Kidney capillary endothelial cell (primary cell): Measurements from ENCODE around the gene JUNB.
A peak's percentile ranks its signal among the peaks of the same experiment; 100 is the strongest.
"Not testable (repeated sequence)": the region's sequence is repeated elsewhere in the genome, so short reads cannot be mapped to it uniquely, and the experiment has no call there.

Experiments used
- DNase-seq: peaks from one replicate; pipeline ENCODE4 v3.0.0-alpha.2; 2018; ENCODE audit warnings: low spot score

Gene JUNB

GRCh38 chr19:12804051-12804450 lies 12.8 kb downstream of the JUNB start:
- no peak for DNase-seq

- peak; percentile 92 for DNase-seq
Measured at GRCh38 chr19:12806242-12807081, 15.2 kb downstream of the JUNB start, which contains the start of gene RNASEH2A. Gene RNASEH2A (plus strand): TSS chr19:12806584. CDS start chr19:12806674, 90 bp downstream.

GRCh38 chr19:12815088-12815487 lies 23.8 kb downstream of the JUNB start:
- DNase-seq = no peak

- DNase-seq = not testable (repeated sequence)
Measured at GRCh38 chr19:12817188-12817587, 25.9 kb downstream of the JUNB start.

GRCh38 chr19:12817810-12818209 lies 26.5 kb downstream of the JUNB start:
- DNase-seq = not testable (repeated sequence)

- DNase-seq = no peak
Measured at GRCh38 chr19:12821761-12822160, 30.5 kb downstream of the JUNB start.

GRCh38 chr19:12825254-12826131 lies 34.2 kb downstream of the JUNB start:
- no peak for DNase-seq

GRCh38 chr19:12828494-12828893 lies 37.2 kb downstream of the JUNB start:
- no peak for DNase-seq

- DNase-seq = no peak
Measured at GRCh38 chr19:12833418-12833737, 42.1 kb downstream of the JUNB start.

- DNase-seq = no peak
Measured at GRCh38 chr19:12833738-12834565, 42.7 kb downstream of the JUNB start.

- no peak for DNase-seq
Measured at GRCh38 chr19:12834566-12834943, 43.3 kb downstream of the JUNB start, which contains the start of gene RTBDN. Gene RTBDN (minus strand): TSS chr19:12834579. CDS start chr19:12829979, 4,600 bp downstream.

GRCh38 chr19:12834976-12835757 lies 43.9 kb downstream of the JUNB start:
- no peak for DNase-seq

- DNase-seq = no peak
Measured at GRCh38 chr19:12836529-12836863, 45.2 kb downstream of the JUNB start.

GRCh38 chr19:12837225-12837624 lies 45.9 kb downstream of the JUNB start:
- no peak for DNase-seq

GRCh38 chr19:12838182-12838885 lies 47.0 kb downstream of the JUNB start, which contains the start of gene MAST1:
Gene MAST1 (plus strand): TSS chr19:12838515. CDS start chr19:12838573, 58 bp downstream.
- no peak for DNase-seq

- DNase-seq = no peak
Measured at GRCh38 chr19:12838886-12839756, 47.8 kb downstream of the JUNB start.

GRCh38 chr19:12840091-12841079 lies 49.1 kb downstream of the JUNB start:
- no peak for DNase-seq

GRCh38 chr19:12841094-12841493 lies 49.8 kb downstream of the JUNB start:
- DNase-seq = no peak
